Lung (tissue), 12 donors: Measurements from ENCODE around the gene CCDC174. TPM values are rescaled to one million over a fixed set of nuclear protein-coding genes. Genes with fewer than 3 reads are reported as not detected.

Source experiments
- ATAC-seq: fragments of 200-7000 bp; cut with Tn5 transposase; one replicate; pipeline ENCODE4 v1.9.1; 2020; ENCODE audit warnings: moderate number of reproducible peaks; ENCODE audit not compliant: insufficient read depth, low FRiP score
- DNase-seq, 3 donors: peaks; one replicate each; pipeline ENCODE4 v3.0.0-alpha.2; 2013 to 2017
- H3K27ac ChIP-seq, 2 donors: one replicate each; pipeline ENCODE4 v1.5.1; 2013; ENCODE audit warnings: mild to moderate bottlenecking in 2 of 2, moderate library complexity in 2 of 2, control low read depth in 1 of 2, inconsistent platforms in 1 of 2, low read depth in 1 of 2, low read length in 1 of 2
- H3K27me3 ChIP-seq, 3 donors: one replicate each; pipeline ENCODE4 v1.5.1; 2013; ENCODE audit warnings: low read length in 2 of 3; ENCODE audit not compliant: control insufficient read depth in 3 of 3, insufficient read depth in 3 of 3
- H3K36me3 ChIP-seq, 4 donors: one replicate each; pipeline ENCODE4 v1.5.1; 2013; ENCODE audit warnings: low read length in 4 of 4, mild to moderate bottlenecking in 1 of 4, moderate library complexity in 1 of 4; ENCODE audit not compliant: control insufficient read depth in 4 of 4, insufficient read depth in 4 of 4
- H3K4me1 ChIP-seq, 5 donors: one replicate each; pipeline ENCODE4 v1.5.1; 2013; ENCODE audit warnings: low read length in 5 of 5, mild to moderate bottlenecking in 2 of 5, moderate library complexity in 1 of 5; ENCODE audit not compliant: control insufficient read depth in 5 of 5, insufficient read depth in 5 of 5
- H3K4me3 ChIP-seq: one replicate; pipeline ENCODE4 v1.5.1; 2013; ENCODE audit warnings: mild to moderate bottlenecking, control low read depth, moderate library complexity
- H3K9ac ChIP-seq, 2 donors: one replicate each; pipeline ENCODE4 v1.5.1; 2013; ENCODE audit warnings: low read length in 2 of 2, control low read depth in 1 of 2; ENCODE audit not compliant: insufficient read depth in 1 of 2
- H3K9me3 ChIP-seq, 4 donors: one replicate each; pipeline ENCODE4 v1.5.1; 2013; ENCODE audit warnings: low read length in 3 of 4, mild to moderate bottlenecking in 1 of 4, moderate library complexity in 1 of 4; ENCODE audit not compliant: control insufficient read depth in 4 of 4, insufficient read depth in 3 of 4
- WGBS, 2 donors: extraction: QIAGEN DNeasy Blood & Tissue Kit; methylation state at CpG; one replicate each; pipeline ENCODE4 v1.1.7; 2013; 5-methylcytosine and 5-hydroxymethylcytosine counted together
- polyA plus RNA-seq, 2 donors: library from polyadenylated mRNA; stranded (reverse); fragments of 200-250 nt; gene quantifications; one replicate each; pipeline ENCODE4 v1.2.1, GENCODE V29; 2013
- total RNA-seq, 2 donors: library from RNA; depleted of rRNA in 1 of 2; stranded (reverse); fragments of >200 nt in 1 of 2; gene quantifications; one replicate each; pipeline ENCODE4 v1.2.1, GENCODE V29; 2014 to 2021
- TF ChIP-seq, protein P1 (sequence below): IDR thresholded peaks from 2 replicates; pipeline ENCODE4 v1.5.1; 2012; ENCODE audit warnings: mild to moderate bottlenecking; ENCODE audit errors: control extremely low read depth, extremely low read depth
- donor health status: control.
- donor health status: control.
- donor health status: Bipolar disorder and iron deficiency.
- donor health status: healthy.
- donor health status: DM: yes; HTN: yes; CAD: no.

Gene CCDC174
- total and polyA plus RNA-seq, 4 donors = 11.7 to 25.0 (median 19.7) TPM

DNA sequence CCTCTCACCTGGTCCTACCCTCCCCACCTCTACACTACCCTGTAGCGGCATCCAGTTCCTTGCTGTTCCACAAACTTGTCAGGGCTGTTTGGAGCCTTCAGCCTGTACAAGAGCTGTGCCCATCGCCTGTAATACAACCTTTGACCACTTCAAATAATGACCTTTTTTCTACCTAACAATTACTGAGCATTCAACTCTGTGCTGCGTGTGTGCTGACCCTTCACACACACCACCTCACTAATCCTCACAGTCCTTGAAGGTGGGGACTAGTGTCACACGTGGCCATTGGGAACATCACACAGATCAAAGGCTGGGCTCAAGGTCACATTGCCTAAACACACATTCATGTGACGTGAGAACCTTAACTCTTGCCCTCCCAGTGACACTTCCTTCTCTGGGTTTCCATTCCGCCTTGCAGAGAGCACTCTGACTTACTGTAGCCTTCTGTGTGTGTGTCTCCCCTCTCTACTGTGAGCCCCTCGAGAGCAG lies 26.5 kb downstream of the CCDC174 start:
- no peaks in the 10 kb centered on the region for H3K27me3 ChIP-seq

DNA sequence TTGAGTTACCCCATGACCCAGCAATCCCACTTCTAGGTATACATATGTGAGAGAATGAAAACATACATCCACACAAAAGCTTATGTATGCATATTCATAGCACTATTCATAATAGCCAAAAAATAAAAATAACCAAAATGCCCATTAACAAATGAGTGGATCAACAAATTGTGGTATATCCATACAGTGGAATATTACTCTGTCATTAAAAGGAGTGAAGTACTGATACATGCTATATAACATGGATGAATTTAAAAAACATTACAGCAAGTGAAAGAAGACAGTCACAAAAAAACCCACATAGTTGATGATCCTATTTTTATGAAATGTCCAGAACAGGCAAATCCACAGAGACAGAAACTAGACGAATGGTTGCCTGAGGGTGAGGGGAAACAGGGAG lies 28.6 kb downstream of the CCDC174 start:
- Histone ChIP-seq H3K27me3 (no peaks in the 10 kb centered on the region), H3K9ac (no peak overlapping the region), H3K4me1 (no peaks in the 10 kb centered on the region), H3K27ac (no peak overlapping the region), H3K36me3 (peaks cover 0 to 5% (median 1%) of the 10 kb centered on the region in 4 donors), H3K4me3 (no peak overlapping the region), H3K9me3 (peaks cover 0 to 4% (median 1%) of the 10 kb centered on the region in 4 donors)
- ATAC-seq (no peak), DNase-seq (no peak)
- 96 to 97% methylated on average over 1 of the region's 1 CpG for WGBS, 2 donors
- TF ChIP-seq, protein P1, sequence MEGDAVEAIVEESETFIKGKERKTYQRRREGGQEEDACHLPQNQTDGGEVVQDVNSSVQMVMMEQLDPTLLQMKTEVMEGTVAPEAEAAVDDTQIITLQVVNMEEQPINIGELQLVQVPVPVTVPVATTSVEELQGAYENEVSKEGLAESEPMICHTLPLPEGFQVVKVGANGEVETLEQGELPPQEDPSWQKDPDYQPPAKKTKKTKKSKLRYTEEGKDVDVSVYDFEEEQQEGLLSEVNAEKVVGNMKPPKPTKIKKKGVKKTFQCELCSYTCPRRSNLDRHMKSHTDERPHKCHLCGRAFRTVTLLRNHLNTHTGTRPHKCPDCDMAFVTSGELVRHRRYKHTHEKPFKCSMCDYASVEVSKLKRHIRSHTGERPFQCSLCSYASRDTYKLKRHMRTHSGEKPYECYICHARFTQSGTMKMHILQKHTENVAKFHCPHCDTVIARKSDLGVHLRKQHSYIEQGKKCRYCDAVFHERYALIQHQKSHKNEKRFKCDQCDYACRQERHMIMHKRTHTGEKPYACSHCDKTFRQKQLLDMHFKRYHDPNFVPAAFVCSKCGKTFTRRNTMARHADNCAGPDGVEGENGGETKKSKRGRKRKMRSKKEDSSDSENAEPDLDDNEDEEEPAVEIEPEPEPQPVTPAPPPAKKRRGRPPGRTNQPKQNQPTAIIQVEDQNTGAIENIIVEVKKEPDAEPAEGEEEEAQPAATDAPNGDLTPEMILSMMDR = no peak

More for the DNA sequence above, 26.5 kb downstream of the CCDC174 start:
- TF ChIP-seq, protein P1 = no peak
- H3K9me3 ChIP-seq = peaks cover 0 to 4% (median 1%) of the 10 kb centered on the region in 4 donors
- ATAC-seq = no peak
- DNase-seq = no peak
- no peak overlapping the region for H3K4me3 ChIP-seq
- H3K36me3 ChIP-seq = peaks cover 0 to 6% (median 3%) of the 10 kb centered on the region in 4 donors
- H3K27ac ChIP-seq = no peak overlapping the region
- H3K4me1 ChIP-seq = no peaks in the 10 kb centered on the region
- no peak overlapping the region for H3K9ac ChIP-seq
- WGBS, 2 donors = 59 to 72% methylated on average over 7 of the region's 7 CpGs

DNA sequence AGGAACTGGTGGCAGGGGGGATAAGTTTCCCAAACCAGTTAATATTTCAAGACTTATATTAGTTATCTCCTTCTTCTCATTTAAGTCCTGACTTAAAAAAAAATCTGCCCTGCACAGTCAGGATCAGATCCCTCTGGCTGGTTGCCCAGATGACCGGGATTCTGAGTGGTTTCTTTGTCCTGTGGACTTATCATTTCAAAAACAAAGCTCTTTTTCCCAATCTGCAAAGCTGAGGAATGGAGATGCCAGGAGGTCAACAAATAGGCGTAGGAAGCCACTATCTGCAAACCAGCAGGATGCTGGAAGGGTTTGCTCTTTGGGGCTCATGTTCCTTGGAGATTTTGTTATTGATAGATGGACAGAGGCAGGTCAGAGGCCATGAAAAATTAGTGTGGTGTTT lies 29.2 kb downstream of the CCDC174 start:
- ATAC-seq (no peak), DNase-seq (peak in 1 of 3 donors; percentile 23)
- H3K9me3 ChIP-seq = peaks cover 0 to 4% (median 1%) of the 10 kb centered on the region in 4 donors
- no peak overlapping the region for H3K4me3 ChIP-seq
- H3K27ac ChIP-seq = no peak overlapping the region
- H3K4me1 ChIP-seq = peaks cover 0 to 4% (median 0%) of the 10 kb centered on the region in 5 donors
- TF ChIP-seq, protein P1 = no peak
- H3K36me3 ChIP-seq = peaks cover 0 to 5% (median 1%) of the 10 kb centered on the region in 4 donors
- H3K9ac ChIP-seq = no peak overlapping the region
- H3K27me3 ChIP-seq = no peaks in the 10 kb centered on the region
- WGBS, 2 donors = 59 to 78% methylated on average over 2 of the region's 2 CpGs

DNA sequence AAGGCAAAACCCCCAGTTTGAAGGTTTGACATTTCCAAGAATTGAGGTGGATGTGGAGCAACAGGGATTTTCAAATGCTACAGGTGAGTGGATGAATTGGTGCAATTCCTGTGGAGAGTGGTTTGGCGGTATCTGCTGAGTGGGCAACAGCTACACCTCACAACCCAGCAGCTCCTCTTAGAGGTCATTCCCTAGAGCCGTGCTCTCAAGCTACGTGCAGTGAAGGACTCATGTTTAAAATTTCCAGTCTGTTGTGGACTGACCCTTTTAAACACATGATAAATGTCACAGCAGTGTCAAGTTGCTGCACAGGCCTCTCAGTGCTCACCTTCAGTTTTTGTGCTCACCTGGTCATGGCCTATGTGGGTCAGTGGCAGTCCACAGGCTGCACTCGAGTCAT lies 32.9 kb downstream of the CCDC174 start:
- ATAC-seq = no peak
- no peak overlapping the region for H3K4me3 ChIP-seq
- WGBS, 2 donors = 93% methylated on average over 4 of the region's 4 CpGs

More for the DNA sequence above, 32.9 kb downstream of the CCDC174 start:
- Histone ChIP-seq H3K4me1 (peaks cover 0 to 4% (median 0%) of the 10 kb centered on the region in 5 donors), H3K27me3 (no peaks in the 10 kb centered on the region), H3K36me3 (peaks cover 0 to 5% (median 0%) of the 10 kb centered on the region in 4 donors), H3K27ac (no peak overlapping the region), H3K9me3 (peaks cover 0 to 4% (median 1%) of the 10 kb centered on the region in 4 donors), H3K9ac (no peak overlapping the region)
- TF ChIP-seq, protein P1 = no peak
- DNase-seq = no peak
